Smooth muscle cell (in vitro differentiated cells): ENCODE measurements around the gene CLCN5. TPM values are rescaled to one million over a fixed set of nuclear protein-coding genes. Genes with fewer than 3 reads are reported as not detected.
A peak's percentile ranks its signal among the peaks of the same experiment; 100 is the strongest.

Experiments used
- DNase-seq: peaks from one replicate; lab custom pipeline; 2025; ENCODE audit not compliant: unreplicated experiment; lab: John Stamatoyannopoulos, UW
- H2AFZ ChIP-seq: fragments of 200-600 bp; sonication (generic); 2 replicates; pipeline ENCODE4 v1.6.0; 2016; ENCODE audit warnings: antibody characterized with exemption, low read depth, mild to moderate bottlenecking
- H3F3A ChIP-seq: fragments of 200-600 bp; sonication (generic); 2 replicates; pipeline ENCODE4 v1.6.0; 2017; ENCODE audit warnings: antibody characterized with exemption, low read depth
- H3K27ac ChIP-seq: fragments of 200-600 bp; sonication (generic); 2 replicates; pipeline ENCODE4 v1.5.1; 2016; ENCODE audit warnings: low read depth, mild to moderate bottlenecking
- H3K27me3 ChIP-seq: fragments of 200-600 bp; sonication (generic); 2 replicates; pipeline ENCODE4 v1.6.1; 2016; ENCODE audit warnings: low read depth, mild to moderate bottlenecking
- H3K36me3 ChIP-seq: fragments of 200-600 bp; sonication (generic); 2 replicates; pipeline ENCODE4 v1.5.1; 2016; ENCODE audit warnings: low read depth
- H3K4me1 ChIP-seq: fragments of 200-600 bp; sonication (generic); 2 replicates; pipeline ENCODE4 v1.5.1; 2016; ENCODE audit warnings: low read depth
- H3K4me2 ChIP-seq: fragments of 200-600 bp; sonication (generic); 2 replicates; pipeline ENCODE4 v1.6.0; 2016; ENCODE audit warnings: mild to moderate bottlenecking
- H3K4me3 ChIP-seq: fragments of 200-600 bp; sonication (generic); 2 replicates; pipeline ENCODE4 v1.5.1; 2016; ENCODE audit warnings: mild to moderate bottlenecking
- H3K79me2 ChIP-seq: fragments of 200-600 bp; sonication (generic); 2 replicates; pipeline ENCODE4 v1.6.0; 2016; ENCODE audit warnings: low read depth, mild to moderate bottlenecking
- H3K9ac ChIP-seq: fragments of 200-600 bp; sonication (generic); 2 replicates; pipeline ENCODE4 v1.6.0; 2016; ENCODE audit warnings: low read depth
- H3K9me3 ChIP-seq: fragments of 200-600 bp; sonication (generic); replicated peaks from 2 replicates; pipeline ENCODE4 v1.5.1; 2016; ENCODE audit warnings: low read depth
- H4K20me1 ChIP-seq: fragments of 200-600 bp; sonication (generic); 2 replicates; pipeline ENCODE4 v1.6.0; 2016; ENCODE audit warnings: low read depth
- CTCF ChIP-seq: fragments of 200-600 bp; sonication (generic); IDR thresholded peaks from 2 replicates; pipeline ENCODE4 v1.5.1; 2017; ENCODE audit warnings: borderline replicate concordance, mild to moderate bottlenecking, antibody characterized with exemption; ENCODE audit not compliant: insufficient read depth, poor library complexity, severe bottlenecking
- WGBS: methylation state at CpG from one replicate; pipeline ENCODE4 v1.1.7; 2016; ENCODE audit warnings: low lambda C conversion rate; 5-methylcytosine and 5-hydroxymethylcytosine counted together
- polyA plus RNA-seq: library from polyadenylated mRNA; unstranded; fragments of >200 nt; fragmentation: Nextera tagmentation; extraction: Ambion mirVana; gene quantifications from 2 replicates; pipeline ENCODE4 v1.2.1, GENCODE V29; 2016
- total RNA-seq: library from RNA; depleted of rRNA; stranded (reverse); fragments of >200 nt; gene quantifications from 2 replicates; pipeline ENCODE4 v1.2.3, GENCODE V29; 2014

Gene CLCN5
- total and polyA plus RNA-seq, 2 experiments from 2014 or later = 1.7 to 7.1 TPM

- Histone ChIP-seq H3K9me3 (no peaks in the 10 kb centered on the region), H2AFZ (no peak overlapping the region), H3K4me1 (no peaks in the 10 kb centered on the region), H3K4me3 (no peak overlapping the region), H3K27ac (no peak overlapping the region), H3K27me3 (no peaks in the 10 kb centered on the region), H4K20me1 (no peaks in the 10 kb centered on the region), H3F3A (no peaks in the 10 kb centered on the region), H3K4me2 (peak overlapping the region; percentile 83), H3K79me2 (no peaks in the 10 kb centered on the region), H3K36me3 (no peaks in the 10 kb centered on the region), H3K9ac (no peak overlapping the region)
- DNase-seq = no peak
- TF ChIP-seq CTCF = no peak
- WGBS = 88% methylated on average over 12 of the region's 12 CpGs
Measured at GRCh38 chrX:49880668-49881067, 41.7 kb upstream of the CLCN5 start.

GRCh38 chrX:49884290-49884862 lies 38.0 kb upstream of the CLCN5 start:
- WGBS = 62% methylated on average over 7 of the region's 7 CpGs
- H3K27me3 ChIP-seq = no peaks in the 10 kb centered on the region
- no peaks in the 10 kb centered on the region for H3K79me2 ChIP-seq
- no peaks in the 10 kb centered on the region for H3K4me1 ChIP-seq
- H3F3A ChIP-seq = no peaks in the 10 kb centered on the region
- no peaks in the 10 kb centered on the region for H3K36me3 ChIP-seq
- no peaks in the 10 kb centered on the region for H4K20me1 ChIP-seq
- H3K9me3 ChIP-seq = no peaks in the 10 kb centered on the region
- H3K4me3 ChIP-seq = no peak overlapping the region
- H3K9ac ChIP-seq = no peak overlapping the region
- no peak overlapping the region for H3K4me2 ChIP-seq
- DNase-seq = peak; percentile 5
- no peak overlapping the region for H3K27ac ChIP-seq
- peak; percentile 50 for TF ChIP-seq CTCF
- no peak overlapping the region for H2AFZ ChIP-seq

- DNase-seq = no peak
Measured at GRCh38 chrX:49892542-49892941, 29.9 kb upstream of the CLCN5 start.

More at GRCh38 chrX:49892542-49892941, 29.9 kb upstream of the CLCN5 start:
- Histone ChIP-seq H3K9me3 (no peaks in the 10 kb centered on the region), H4K20me1 (no peaks in the 10 kb centered on the region), H3K36me3 (no peaks in the 10 kb centered on the region), H3K4me2 (no peak overlapping the region), H3K4me1 (no peaks in the 10 kb centered on the region), H3F3A (no peaks in the 10 kb centered on the region), H3K27ac (no peak overlapping the region), H3K27me3 (no peaks in the 10 kb centered on the region), H3K9ac (no peak overlapping the region), H3K79me2 (no peaks in the 10 kb centered on the region), H3K4me3 (no peak overlapping the region), H2AFZ (no peak overlapping the region)
- no peak for TF ChIP-seq CTCF
- WGBS = 77% methylated on average over 4 of the region's 4 CpGs
